Endothelial cell of umbilical vein (primary cell): Measurements from ENCODE around the gene LRP5. TPM values are rescaled to one million over a fixed set of nuclear protein-coding genes. Genes with fewer than 3 reads are reported as not detected.

Experiments
- BruUV-seq: library from RNA; stranded (reverse); fragments of 400-500 nt; replicated peaks from 2 replicates; lab custom pipeline; 2021; lab: Mats Ljungman, UMichigan
- CTCF ChIA-PET: fragments of 300-600, 350-600 bp; sonication (Branson Sonifier 250); formaldehyde crosslinking; loops from one replicate; lab custom pipeline; 2021; ENCODE audit warnings: antibody characterized with exemption, inconsistent platforms; lab: Charles Lee
- POLR2A ChIA-PET: fragments of 300-600, 350-600 bp; sonication (Branson Sonifier 250); formaldehyde crosslinking; loops from one replicate; lab custom pipeline; 2021; ENCODE audit warnings: antibody characterized with exemption, inconsistent platforms; lab: Charles Lee
- DNase-seq: peaks from one replicate; pipeline ENCODE4 v3.0.0-alpha.2; 2011; ENCODE audit warnings: low read depth, low spot score
- FAIRE-seq: peaks from 2 replicates; lab custom pipeline; 2011; peaks lifted over from hg19 to GRCh38; lab: Jason Lieb, UNC
- H2AFZ ChIP-seq: 2 replicates; pipeline ENCODE4 v1.6.0; 2012; ENCODE audit warnings: low read depth, low read length, control low read depth, inconsistent platforms
- H3K27ac ChIP-seq: 2 replicates; pipeline ENCODE4 v1.5.1; 2011; ENCODE audit warnings: low read depth, mild to moderate bottlenecking, control low read depth, low read length, moderate library complexity; ENCODE audit not compliant: insufficient read depth
- H3K27me3 ChIP-seq, 2 experiments: 2 replicates each; pipeline versions ENCODE4 v1.6.0 to v1.6.1; 2011; ENCODE audit warnings: low read length in 2 of 2, mixed read lengths in 1 of 2; ENCODE audit not compliant: control insufficient read depth in 2 of 2, insufficient read depth in 2 of 2
- H3K36me3 ChIP-seq, 2 experiments: 2 replicates in 1 of 2; 3 replicates in 1 of 2; pipeline ENCODE4 v1.5.1; 2011; ENCODE audit warnings: low read length in 2 of 2, mild to moderate bottlenecking in 1 of 2, moderate library complexity in 1 of 2; ENCODE audit not compliant: control insufficient read depth in 2 of 2, insufficient read depth in 2 of 2; ENCODE audit errors: extremely low read depth in 1 of 2
- H3K4me1 ChIP-seq: 3 replicates; pipeline ENCODE4 v1.5.1; 2011; ENCODE audit warnings: mild to moderate bottlenecking, low read length; ENCODE audit not compliant: control insufficient read depth, insufficient read depth; ENCODE audit errors: extremely low read depth
- H3K4me2 ChIP-seq: 2 replicates; pipeline ENCODE4 v1.6.1; 2011; ENCODE audit warnings: low read length, control low read depth, mixed read lengths; ENCODE audit not compliant: insufficient read depth
- H3K4me3 ChIP-seq, 3 experiments: fragments of 200-600 bp in 1 of 3; sonication (generic), shearing (Covaris generic) in 1 of 3; replicated peaks in 1 of 3; 2 replicates each; pipeline ENCODE4 v1.5.1; 2011 to 2016; ENCODE audit warnings: control low read depth in 3 of 3, low read length in 3 of 3, mild to moderate bottlenecking in 2 of 3, inconsistent platforms in 1 of 3, low read depth in 1 of 3, moderate library complexity in 1 of 3; ENCODE audit not compliant: insufficient read depth in 1 of 3
- H3K79me2 ChIP-seq: 2 replicates; pipeline ENCODE4 v1.6.0; 2012; ENCODE audit warnings: low read length, inconsistent platforms; ENCODE audit not compliant: control insufficient read depth, insufficient read depth
- H3K9ac ChIP-seq: replicated peaks from 2 replicates; pipeline ENCODE3; 2011; ENCODE audit warnings: low read length, control low read depth; ENCODE audit not compliant: insufficient read depth; ENCODE audit errors: extremely low read depth
- H3K9me1 ChIP-seq: replicated peaks from 3 replicates; pipeline ENCODE4 v1.6.0; 2011; ENCODE audit warnings: mild to moderate bottlenecking, low read length; ENCODE audit not compliant: control insufficient read depth, insufficient read depth; ENCODE audit errors: extremely low read depth
- H3K9me3 ChIP-seq: replicated peaks from 2 replicates; pipeline ENCODE4 v1.5.1; 2012; ENCODE audit warnings: low read length, inconsistent platforms; ENCODE audit not compliant: control insufficient read depth, insufficient read depth
- H4K20me1 ChIP-seq: replicated peaks from 2 replicates; pipeline ENCODE3; 2011; ENCODE audit warnings: mild to moderate bottlenecking, low read length; ENCODE audit not compliant: control insufficient read depth, insufficient read depth; ENCODE audit errors: extremely low read depth
- CTCF ChIP-seq, 2 donors: IDR thresholded peaks; 1 replicate in 1 of 2; 2 replicates in 1 of 2; pipeline ENCODE4 v1.5.1; 2011; ENCODE audit warnings: low read length in 2 of 2, mild to moderate bottlenecking in 2 of 2, moderate library complexity in 2 of 2, control low read depth in 1 of 2, inconsistent platforms in 1 of 2, low read depth in 1 of 2; ENCODE audit not compliant: insufficient read depth in 1 of 2; ENCODE audit errors: extremely low read depth in 1 of 2
- EZH2 ChIP-seq: IDR thresholded peaks from 2 replicates; pipeline ENCODE4 v1.6.1; 2012; ENCODE audit warnings: borderline replicate concordance, low read depth, mild to moderate bottlenecking, moderate library complexity, low read length, inconsistent platforms; ENCODE audit not compliant: severe bottlenecking
- FOS ChIP-seq: IDR thresholded peaks from 2 replicates; pipeline ENCODE4 v1.6.1; 2011; ENCODE audit warnings: mild to moderate bottlenecking, low read length, moderate library complexity, borderline replicate concordance; ENCODE audit not compliant: insufficient read depth
- GATA2 ChIP-seq: IDR thresholded peaks from 2 replicates; pipeline ENCODE4 v1.7.0; 2011; ENCODE audit warnings: low read depth, mild to moderate bottlenecking, moderate library complexity, mixed read lengths, low read length; ENCODE audit not compliant: insufficient read length, insufficient read depth
- JUN ChIP-seq: IDR thresholded peaks from 2 replicates; pipeline ENCODE4 v1.6.1; 2011; ENCODE audit warnings: borderline replicate concordance, low read depth; ENCODE audit not compliant: insufficient read length, insufficient read depth
- MAX ChIP-seq: IDR thresholded peaks from 2 replicates; pipeline ENCODE4 v1.6.1; 2011; ENCODE audit not compliant: insufficient read depth, insufficient read length
- MYC ChIP-seq: IDR thresholded peaks from one replicate; pipeline ENCODE4 v1.6.1; 2011; ENCODE audit warnings: mild to moderate bottlenecking, low read depth, low read length
- POLR2A ChIP-seq: IDR thresholded peaks from 2 replicates; pipeline ENCODE4 v1.6.1; 2012; ENCODE audit warnings: low read depth, mild to moderate bottlenecking, control low read depth, low read length
- POLR2AphosphoS5 ChIP-seq: IDR thresholded peaks from 2 replicates; pipeline ENCODE4 v1.6.1; 2012; ENCODE audit warnings: low read depth, mild to moderate bottlenecking, control low read depth, low read length, moderate library complexity; ENCODE audit not compliant: insufficient read depth
- dilution Hi-C: fragments of 300-500 bp; cut with MboI; formaldehyde crosslinking; loops from one replicate; pipeline ENCODE4 v1.15.0; 2019; ENCODE audit warnings: low sequenced_read_pairs; ENCODE audit not compliant: extremely low pct_ligation_motif_present
- intact Hi-C: fragments of 100-400 bp; cut with micrococcal nuclease; formaldehyde crosslinking; loops from one replicate; pipeline ENCODE4 v1.10.0; 2022
- polyA plus RNA-seq, 4 experiments: library from polyadenylated mRNA; depleted of rRNA in 3 of 4; stranded (reverse) in 3 of 4; unstranded in 1 of 4; fragments of >200 nt; gene quantifications; 2 replicates each; pipeline versions ENCODE4 v1.2.1 to v1.2.3, GENCODE V29; 2011 to 2012; ENCODE audit warnings: missing spikeins in 1 of 4
- total RNA-seq: library from RNA; stranded (reverse); gene quantifications from 2 replicates; pipeline ENCODE4 v1.2.3, GENCODE V29; 2021

The LRP5 gene
- total and polyA plus RNA-seq, 2 donors (not counting 3 experiments of a cell fraction or from before 2014, with no cell fraction given) = 35.1 to 51.8 TPM

DNA sequence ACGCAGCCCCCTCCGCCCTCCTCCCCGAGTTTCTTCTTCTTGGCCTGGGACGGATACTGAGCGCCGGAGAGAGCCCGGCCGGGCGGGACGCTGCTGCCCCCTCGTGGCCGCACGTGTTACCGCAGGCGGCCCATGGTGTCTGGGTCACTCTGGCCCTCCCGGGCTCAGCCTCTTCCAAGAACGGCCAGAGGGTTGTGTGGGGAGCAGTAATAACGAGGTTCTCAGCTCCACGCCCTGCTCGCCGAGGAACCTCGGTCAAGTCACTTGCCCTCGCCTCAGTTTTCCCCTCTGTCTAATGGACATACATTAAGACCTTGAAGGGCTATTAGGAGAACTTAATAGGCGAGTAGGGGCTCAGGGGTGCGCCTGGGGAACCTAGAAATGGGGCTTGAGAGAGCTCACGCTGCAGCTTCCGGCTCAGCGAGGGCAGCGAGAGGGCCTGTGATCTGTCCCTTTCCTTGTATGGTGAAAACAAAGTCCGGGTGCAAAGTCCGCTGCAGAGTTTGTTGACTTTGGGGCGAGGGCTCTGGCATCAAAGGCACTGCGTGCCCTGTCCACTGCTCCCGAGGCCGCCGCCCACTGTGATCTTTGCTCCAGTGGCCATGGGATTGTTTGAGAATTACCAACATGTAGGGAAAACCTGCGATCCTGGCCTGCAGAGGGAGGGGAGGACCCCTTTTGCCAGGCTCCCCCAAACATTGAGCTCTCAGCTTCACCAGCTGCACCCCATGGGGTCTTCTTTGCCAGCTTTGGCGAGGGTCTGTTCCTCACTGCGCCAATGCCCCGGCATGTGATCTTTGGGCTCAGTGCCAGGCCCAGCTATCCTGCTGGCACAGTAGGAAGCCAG, 14.4 kb upstream of the LRP5 start:
- BruUV-seq = no TSS peak
- CTCF ChIA-PET = interaction anchor here (0.8 to 7.1 kb wide), 24 partner anchors 10 to 394 kb away, joined by 3 to 152 read pairs (median 5); partner anchors contain the start of gene C11orf24
- Histone ChIP-seq H3K4me2 (no peak overlapping the region), H3K4me3 (no peak overlapping the region), H3K36me3 (no peaks in the 10 kb centered on the region), H3K9me3 (no peaks in the 10 kb centered on the region), H3K27me3 (peaks cover 0 to 2% of the 10 kb centered on the region in 2 experiments), H3K9me1 (no peaks in the 10 kb centered on the region), H2AFZ (peak overlapping the region; percentile 63), H4K20me1 (no peaks in the 10 kb centered on the region), H3K79me2 (no peaks in the 10 kb centered on the region), H3K27ac (no peak overlapping the region), H3K9ac (no peak overlapping the region), H3K4me1 (peaks cover 3% of the 10 kb centered on the region)
- DNase-seq (peak; percentile 74), FAIRE-seq (peak; percentile 93)
- dilution Hi-C loops (no loop called here), intact Hi-C loops (loop anchor here (1.0 to 2.0 kb wide), 5 partner anchors 27 to 149 kb away; partner anchors contain the start of gene C11orf24)
- POLR2A ChIA-PET = no interaction called here
- TF ChIP-seq POLR2A (no peak), JUN (no peak), FOS (no peak), MYC (no peak), EZH2 (no peak), GATA2 (no peak), CTCF (IDR thresholded peaks at IDR 0.05; ENCODE audit: extremely low read depth in 1 of 2, insufficient read depth in 1 of 2, low read depth in 1 of 2, low read length in 2 of 2) (peak; percentile 97 to 98), POLR2AphosphoS5 (no peak), MAX (peak; percentile 74)
